ENCODE data around the gene RBMS3.

GRCh38 chr3:29585368-29585767 is 304.5 kb downstream of the RBMS3 start:
- TF ChIP-seq CTCF (conservative IDR thresholded peaks at IDR 0.05 in 1 of 2, IDR thresholded peaks at IDR 0.05 in 1 of 2; ENCODE audit: low read depth in 1 of 2, low read length in 2 of 2) (no peak), EZH2 (IDR thresholded peaks at IDR 0.05; ENCODE audit: low read length, missing control alignments) (no peak)
